KMS-11 (cell line): ENCODE measurements around the gene ATP2B1.

Experiments used
- H2AFZ ChIP-seq: fragments of 200-600 bp; sonication (generic); 2 replicates; pipeline ENCODE4 v1.6.1; 2016; ENCODE audit warnings: antibody characterized with exemption, mixed run types, low read depth
- H3K27ac ChIP-seq: fragments of 200-600 bp; sonication (generic); 2 replicates; pipeline ENCODE4 v1.6.1; 2016; ENCODE audit warnings: mild to moderate bottlenecking, mixed run types
- H3K27me3 ChIP-seq: fragments of 200-600 bp; sonication (generic); 2 replicates; pipeline ENCODE4 v1.6.1; 2017; ENCODE audit warnings: mild to moderate bottlenecking, low read depth, mixed run types, moderate library complexity; ENCODE audit not compliant: insufficient read depth
- H3K36me3 ChIP-seq: fragments of 200-600 bp; sonication (generic); 2 replicates; pipeline ENCODE4 v1.6.1; 2017; ENCODE audit warnings: mild to moderate bottlenecking, mixed run types; ENCODE audit not compliant: insufficient read depth
- H3K4me1 ChIP-seq: fragments of 200-600 bp; sonication (generic); 2 replicates; pipeline ENCODE4 v1.6.1; 2016; ENCODE audit warnings: mild to moderate bottlenecking, low read depth, mixed run types; ENCODE audit not compliant: poor library complexity, severe bottlenecking
- H3K4me2 ChIP-seq: fragments of 200-600 bp; sonication (generic); 2 replicates; pipeline ENCODE4 v1.7.0; 2016; ENCODE audit warnings: mild to moderate bottlenecking, mixed run types
- H3K4me3 ChIP-seq: fragments of 200-600 bp; sonication (generic); IDR thresholded peaks from 2 replicates; pipeline ENCODE4 v1.6.1; 2017; ENCODE audit warnings: low read depth, low read length, mixed read lengths; ENCODE audit not compliant: insufficient read depth
- H3K79me2 ChIP-seq: fragments of 200-600 bp; sonication (generic); 2 replicates; pipeline ENCODE4 v1.6.1; 2016; ENCODE audit warnings: low read depth, mixed run types; ENCODE audit not compliant: insufficient read depth
- H3K9ac ChIP-seq: fragments of 200-600 bp; sonication (generic); 2 replicates; pipeline ENCODE4 v1.6.1; 2016; ENCODE audit warnings: mild to moderate bottlenecking, mixed run types
- H4K20me1 ChIP-seq: fragments of 200-600 bp; sonication (generic); 2 replicates; pipeline ENCODE4 v1.6.1; 2016; ENCODE audit warnings: mild to moderate bottlenecking, mixed run types; ENCODE audit not compliant: insufficient read depth
- CTCF ChIP-seq: fragments of 200-600 bp; sonication (generic); conservative IDR thresholded peaks from 2 replicates; pipeline ENCODE4 v1.6.1; 2017; ENCODE audit warnings: low read depth, mild to moderate bottlenecking, antibody characterized with exemption, low read length, moderate library complexity, mixed read lengths

Gene ATP2B1

GRCh38 chr12:89752341-89752740 lies 43.7 kb upstream of the ATP2B1 start:
- H3K27ac ChIP-seq, result no peak overlapping the region
- H3K4me2 ChIP-seq, result no peak overlapping the region
- H3K9ac ChIP-seq, result no peak overlapping the region
- H3K79me2 ChIP-seq, result no peaks in the 10 kb centered on the region
- H3K4me1 ChIP-seq, result no peaks in the 10 kb centered on the region
- no peak overlapping the region for H3K4me3 ChIP-seq
- H3K27me3 ChIP-seq, result no peaks in the 10 kb centered on the region
- no peak for TF ChIP-seq CTCF
- no peak overlapping the region for H2AFZ ChIP-seq
- H3K36me3 ChIP-seq, result no peaks in the 10 kb centered on the region
- H4K20me1 ChIP-seq, result no peaks in the 10 kb centered on the region

- no peaks in the 10 kb centered on the region for H3K36me3 ChIP-seq
- no peak overlapping the region for H3K4me3 ChIP-seq
- no peaks in the 10 kb centered on the region for H3K4me1 ChIP-seq
- H3K27ac ChIP-seq, result no peak overlapping the region
- TF ChIP-seq CTCF, result no peak
- no peak overlapping the region for H2AFZ ChIP-seq
- no peaks in the 10 kb centered on the region for H3K27me3 ChIP-seq
- H3K4me2 ChIP-seq, result no peak overlapping the region
- H4K20me1 ChIP-seq, result no peaks in the 10 kb centered on the region
- H3K9ac ChIP-seq, result no peak overlapping the region
- H3K79me2 ChIP-seq, result no peaks in the 10 kb centered on the region
Measured at GRCh38 chr12:89750389-89751351, 42.0 kb upstream of the ATP2B1 start.

- Histone ChIP-seq H2AFZ (no peak overlapping the region), H3K27me3 (no peaks in the 10 kb centered on the region), H3K79me2 (no peaks in the 10 kb centered on the region), H3K4me2 (no peak overlapping the region), H3K36me3 (no peaks in the 10 kb centered on the region), H3K27ac (no peak overlapping the region), H3K4me3 (no peak overlapping the region), H3K9ac (no peak overlapping the region), H4K20me1 (no peaks in the 10 kb centered on the region), H3K4me1 (no peaks in the 10 kb centered on the region)
- TF ChIP-seq CTCF, result no peak
Measured at GRCh38 chr12:89748791-89749190, 40.2 kb upstream of the ATP2B1 start.

GRCh38 chr12:89745286-89745685 lies 36.6 kb upstream of the ATP2B1 start:
- no peak overlapping the region for H2AFZ ChIP-seq
- H3K36me3 ChIP-seq, result no peaks in the 10 kb centered on the region
- no peak overlapping the region for H3K9ac ChIP-seq
- TF ChIP-seq CTCF, result no peak
- H3K79me2 ChIP-seq, result no peaks in the 10 kb centered on the region
- H4K20me1 ChIP-seq, result no peaks in the 10 kb centered on the region
- no peak overlapping the region for H3K4me2 ChIP-seq
- no peak overlapping the region for H3K27ac ChIP-seq
- no peaks in the 10 kb centered on the region for H3K4me1 ChIP-seq
- H3K27me3 ChIP-seq, result no peaks in the 10 kb centered on the region
- no peak overlapping the region for H3K4me3 ChIP-seq
